Keratinocyte (primary cell): Measurements from ENCODE around the gene VWC2L.

Source experiments
- EZH2 ChIP-seq: IDR thresholded peaks from one replicate; pipeline ENCODE4 v1.6.1; 2012; ENCODE audit warnings: inconsistent platforms, mild to moderate bottlenecking, low read length, moderate library complexity
- TF ChIP-seq, protein P1 (sequence below), 3 experiments: IDR thresholded peaks in 1 of 3; conservative IDR thresholded peaks in 1 of 3; optimal IDR thresholded peaks in 1 of 3; 2 replicates in 2 of 3; 3 replicates in 1 of 3; pipeline versions ENCODE3 to v1.5.1; 2011; ENCODE audit warnings: low read length in 3 of 3, mild to moderate bottlenecking in 3 of 3, moderate library complexity in 2 of 3, control low read depth in 1 of 3, inconsistent platforms in 1 of 3; ENCODE audit not compliant: insufficient read depth in 2 of 3; ENCODE audit errors: extremely low read depth in 1 of 3

DNA sequence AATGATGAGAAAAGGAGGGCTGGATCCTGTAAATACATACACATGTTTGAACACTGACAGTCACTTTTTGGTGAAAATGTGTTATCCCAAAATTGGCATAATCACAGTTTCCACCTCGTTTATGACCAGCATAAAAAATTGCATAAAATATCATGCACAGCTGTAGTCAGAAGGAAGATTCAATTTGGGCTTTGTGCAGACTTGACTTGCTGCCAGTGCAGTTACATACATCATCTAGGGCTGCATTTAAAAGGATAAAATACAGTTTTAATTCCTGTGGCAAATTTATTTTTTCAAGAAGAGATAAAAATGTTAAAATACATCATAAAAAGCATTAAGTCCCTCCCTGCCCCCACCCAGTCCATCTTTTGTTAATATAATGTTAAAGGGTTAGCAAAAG lies 103.8 kb downstream of the VWC2L start:
- TF ChIP-seq, protein P1, sequence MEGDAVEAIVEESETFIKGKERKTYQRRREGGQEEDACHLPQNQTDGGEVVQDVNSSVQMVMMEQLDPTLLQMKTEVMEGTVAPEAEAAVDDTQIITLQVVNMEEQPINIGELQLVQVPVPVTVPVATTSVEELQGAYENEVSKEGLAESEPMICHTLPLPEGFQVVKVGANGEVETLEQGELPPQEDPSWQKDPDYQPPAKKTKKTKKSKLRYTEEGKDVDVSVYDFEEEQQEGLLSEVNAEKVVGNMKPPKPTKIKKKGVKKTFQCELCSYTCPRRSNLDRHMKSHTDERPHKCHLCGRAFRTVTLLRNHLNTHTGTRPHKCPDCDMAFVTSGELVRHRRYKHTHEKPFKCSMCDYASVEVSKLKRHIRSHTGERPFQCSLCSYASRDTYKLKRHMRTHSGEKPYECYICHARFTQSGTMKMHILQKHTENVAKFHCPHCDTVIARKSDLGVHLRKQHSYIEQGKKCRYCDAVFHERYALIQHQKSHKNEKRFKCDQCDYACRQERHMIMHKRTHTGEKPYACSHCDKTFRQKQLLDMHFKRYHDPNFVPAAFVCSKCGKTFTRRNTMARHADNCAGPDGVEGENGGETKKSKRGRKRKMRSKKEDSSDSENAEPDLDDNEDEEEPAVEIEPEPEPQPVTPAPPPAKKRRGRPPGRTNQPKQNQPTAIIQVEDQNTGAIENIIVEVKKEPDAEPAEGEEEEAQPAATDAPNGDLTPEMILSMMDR (optimal IDR thresholded peaks at IDR 0.05 in 1 of 3, IDR thresholded peaks at IDR 0.05 in 1 of 3, conservative IDR thresholded peaks at IDR 0.05 in 1 of 3; ENCODE audit: extremely low read depth in 1 of 3, insufficient read depth in 2 of 3, low read length in 3 of 3) = no peak
- TF ChIP-seq EZH2 = no peak
